HCT116 (cell line): ENCODE results near the gene ZFTA. TPM values are rescaled to one million over a fixed set of nuclear protein-coding genes. Genes with fewer than 3 reads are reported as not detected.

ENCODE experiments used
- ATAC-seq: fragments of 200-7000 bp; cut with Tn5 transposase; 2 replicates; pipeline ENCODE4 v1.9.1; 2020; ENCODE audit warnings: mild to moderate bottlenecking, moderate library complexity
- BruUV-seq: library from RNA; stranded (reverse); fragments of 400-500 nt; replicated peaks from 2 replicates; lab custom pipeline; 2021; lab: Mats Ljungman, UMichigan
- CTCF ChIA-PET: fragments of 300-600 bp; sonication (Branson Sonifier 250); formaldehyde crosslinking; loops from one replicate; lab custom pipeline; 2021; ENCODE audit warnings: antibody characterized with exemption; lab: Charles Lee
- POLR2A ChIA-PET: fragments of 300-600, 350-600 bp; sonication (Branson Sonifier 250); formaldehyde crosslinking; loops from one replicate; lab custom pipeline; 2021; ENCODE audit warnings: antibody characterized with exemption; lab: Charles Lee
- RAD21 ChIA-PET, 2 experiments: fragments of 300-600 bp; sonication (Branson Sonifier 250); formaldehyde crosslinking; loops; one replicate each; lab custom pipeline; 2023; ENCODE audit warnings: low total read pairs in 2 of 2; ENCODE audit not compliant: uncharacterized antibody in 2 of 2, unreplicated experiment in 2 of 2, low non-redundant PET in 1 of 2; lab: Charles Lee
- DNase-seq: peaks from one replicate; pipeline ENCODE4 v3.0.0-alpha.2; 2010; ENCODE audit warnings: low read depth, low spot score
- H2AFZ ChIP-seq: fragments of 200-600 bp; shearing (Covaris generic), sonication (generic); 2 replicates; pipeline ENCODE4 v1.6.1; 2017; ENCODE audit warnings: low read depth, mixed run types, mixed read lengths, antibody characterized with exemption, low read length; ENCODE audit not compliant: poor library complexity, severe bottlenecking
- H3K27ac ChIP-seq: 2 replicates; pipeline ENCODE4 v1.5.1; 2012; ENCODE audit warnings: low read depth, low read length
- H3K27me3 ChIP-seq: fragments of 200-600 bp; sonication (generic); 2 replicates; pipeline ENCODE4 v1.6.1; 2016; ENCODE audit warnings: mixed run types, low read length, mixed read lengths; ENCODE audit not compliant: insufficient read depth
- H3K36me3 ChIP-seq, 2 experiments: fragments of 200-500 bp in 1 of 2; fragments of 200-600 bp in 1 of 2; sonication (Bioruptor generic) in 1 of 2; sonication (generic) in 1 of 2; 2 replicates each; pipeline versions ENCODE4 v1.5.1 to v1.6.1; 2014 to 2016; ENCODE audit warnings: low read length in 2 of 2, inconsistent platforms in 1 of 2, mixed read lengths in 1 of 2, mixed run types in 1 of 2; ENCODE audit not compliant: insufficient read depth in 2 of 2, control insufficient read depth in 1 of 2
- H3K4me1 ChIP-seq, 2 experiments: fragments of 200-600 bp in 1 of 2; sonication (generic) in 1 of 2; 2 replicates each; pipeline versions ENCODE4 v1.5.1 to v1.6.1; 2012 to 2017; ENCODE audit warnings: low read length in 2 of 2, inconsistent platforms in 1 of 2, mild to moderate bottlenecking in 1 of 2, mixed read lengths in 1 of 2, mixed run types in 1 of 2, moderate library complexity in 1 of 2; ENCODE audit not compliant: insufficient read depth in 2 of 2, control insufficient read depth in 1 of 2
- H3K4me2 ChIP-seq: fragments of 200-600 bp; sonication (generic); 2 replicates; pipeline ENCODE4 v1.6.1; 2017; ENCODE audit warnings: mixed run types, low read length, mixed read lengths
- H3K4me3 ChIP-seq, 2 experiments: fragments of 200-600 bp in 1 of 2; sonication (generic) in 1 of 2; replicated peaks in 1 of 2; 2 replicates each; pipeline ENCODE4 v1.5.1; 2011 to 2016; ENCODE audit warnings: low read length in 2 of 2, control low read depth in 1 of 2, low read depth in 1 of 2, mild to moderate bottlenecking in 1 of 2, mixed read lengths in 1 of 2, mixed run types in 1 of 2
- H3K79me2 ChIP-seq: fragments of 200-600 bp; sonication (generic); 2 replicates; pipeline ENCODE4 v1.6.1; 2017; ENCODE audit warnings: mild to moderate bottlenecking, mixed run types, low read length, moderate library complexity, mixed read lengths; ENCODE audit not compliant: insufficient read depth
- H3K9ac ChIP-seq: fragments of 200-600 bp; sonication (generic); 2 replicates; pipeline ENCODE4 v1.6.1; 2016; ENCODE audit warnings: low read length, mixed read lengths
- H3K9me2 ChIP-seq: fragments of 200-600 bp; sonication (generic), shearing (Covaris generic); 2 replicates; pipeline ENCODE4 v1.6.1; 2017; ENCODE audit warnings: mixed run types, mild to moderate bottlenecking, moderate library complexity; ENCODE audit not compliant: insufficient read depth
- H3K9me3 ChIP-seq, 2 experiments: fragments of 200-500 bp in 1 of 2; fragments of 200-600 bp in 1 of 2; sonication (Bioruptor generic) in 1 of 2; sonication (generic) in 1 of 2; 2 replicates each; pipeline ENCODE4 v1.6.1; 2014 to 2017; ENCODE audit warnings: low read length in 2 of 2, mixed read lengths in 2 of 2, inconsistent platforms in 1 of 2, low read depth in 1 of 2, mild to moderate bottlenecking in 1 of 2, mixed run types in 1 of 2, moderate library complexity in 1 of 2; ENCODE audit not compliant: control insufficient read depth in 1 of 2, insufficient read depth in 1 of 2
- H4K20me1 ChIP-seq: fragments of 200-600 bp; sonication (generic), shearing (Covaris generic); 2 replicates; pipeline ENCODE4 v1.6.1; 2017; ENCODE audit warnings: mixed run types, mild to moderate bottlenecking, moderate library complexity; ENCODE audit not compliant: insufficient read depth
- ATF3 ChIP-seq: IDR thresholded peaks from 2 replicates; pipeline ENCODE4 v1.6.1; 2012
- CEBPB ChIP-seq: IDR thresholded peaks from 2 replicates; pipeline ENCODE4 v1.6.1; 2012; ENCODE audit warnings: low read depth
- CTCF ChIP-seq, 3 experiments: fragments of 200-600 bp in 1 of 3; sonication (generic) in 1 of 3; IDR thresholded peaks in 2 of 3; conservative IDR thresholded peaks in 1 of 3; 2 replicates each; pipeline ENCODE4 v1.5.1; 2012 to 2017; ENCODE audit warnings: low read depth in 2 of 3, low read length in 2 of 3, antibody characterized with exemption in 1 of 3, borderline replicate concordance in 1 of 3, control low read depth in 1 of 3, mild to moderate bottlenecking in 1 of 3, mixed read lengths in 1 of 3, mixed run types in 1 of 3, moderate library complexity in 1 of 3; ENCODE audit not compliant: insufficient read depth in 1 of 3
- EGR1 ChIP-seq: IDR thresholded peaks from 2 replicates; pipeline ENCODE4 v1.6.1; 2012; ENCODE audit warnings: low read depth
- FOSL1 ChIP-seq: IDR thresholded peaks from 2 replicates; pipeline ENCODE4 v1.6.1; 2012; ENCODE audit warnings: low read depth
- POLR2A ChIP-seq: IDR thresholded peaks from 2 replicates; pipeline ENCODE4 v1.7.0; 2011; ENCODE audit warnings: borderline replicate concordance; ENCODE audit not compliant: insufficient read depth, insufficient read length; ENCODE audit errors: extremely low read depth
- POLR2AphosphoS5 ChIP-seq: IDR thresholded peaks from 2 replicates; pipeline ENCODE4 v1.6.1; 2011; ENCODE audit warnings: mild to moderate bottlenecking, low read depth, low read length, moderate library complexity
- RAD21 ChIP-seq: IDR thresholded peaks from 2 replicates; pipeline ENCODE4 v1.6.1; 2012; ENCODE audit warnings: low read depth, mild to moderate bottlenecking
- SIN3A ChIP-seq: IDR thresholded peaks from 2 replicates; pipeline ENCODE4 v1.6.1; 2012; ENCODE audit warnings: low read depth
- TCF7L2 ChIP-seq: IDR thresholded peaks from 2 replicates; pipeline ENCODE4 v1.7.0; 2011; ENCODE audit warnings: borderline replicate concordance, inconsistent platforms; ENCODE audit not compliant: insufficient read depth, insufficient read length; ENCODE audit errors: extremely low read depth
- ZFX ChIP-seq: fragments of 450-650 bp; IDR thresholded peaks from 2 replicates; pipeline ENCODE4 v1.6.1; 2017
- intact Hi-C: fragments of 100-400 bp; cut with micrococcal nuclease; formaldehyde crosslinking; loops from 2 replicates; pipeline ENCODE4 v1.10.0; 2022
- total RNA-seq: library from RNA; stranded (reverse); gene quantifications from one replicate; pipeline ENCODE4 v1.2.1, GENCODE V29; 2021; ENCODE audit not compliant: unreplicated experiment
- TF ChIP-seq, protein P1 (sequence below): IDR thresholded peaks from 2 replicates; pipeline ENCODE4 v1.6.1; 2012
- TF ChIP-seq, protein P2 (sequence below): IDR thresholded peaks from 2 replicates; pipeline ENCODE4 v1.6.1; 2011; ENCODE audit warnings: mild to moderate bottlenecking, low read length, moderate library complexity; ENCODE audit not compliant: insufficient replicate concordance; ENCODE audit errors: extremely low read depth

ZFTA gene
- total RNA-seq, 1 experiment from 2014 or later: 14.7 TPM

DNA sequence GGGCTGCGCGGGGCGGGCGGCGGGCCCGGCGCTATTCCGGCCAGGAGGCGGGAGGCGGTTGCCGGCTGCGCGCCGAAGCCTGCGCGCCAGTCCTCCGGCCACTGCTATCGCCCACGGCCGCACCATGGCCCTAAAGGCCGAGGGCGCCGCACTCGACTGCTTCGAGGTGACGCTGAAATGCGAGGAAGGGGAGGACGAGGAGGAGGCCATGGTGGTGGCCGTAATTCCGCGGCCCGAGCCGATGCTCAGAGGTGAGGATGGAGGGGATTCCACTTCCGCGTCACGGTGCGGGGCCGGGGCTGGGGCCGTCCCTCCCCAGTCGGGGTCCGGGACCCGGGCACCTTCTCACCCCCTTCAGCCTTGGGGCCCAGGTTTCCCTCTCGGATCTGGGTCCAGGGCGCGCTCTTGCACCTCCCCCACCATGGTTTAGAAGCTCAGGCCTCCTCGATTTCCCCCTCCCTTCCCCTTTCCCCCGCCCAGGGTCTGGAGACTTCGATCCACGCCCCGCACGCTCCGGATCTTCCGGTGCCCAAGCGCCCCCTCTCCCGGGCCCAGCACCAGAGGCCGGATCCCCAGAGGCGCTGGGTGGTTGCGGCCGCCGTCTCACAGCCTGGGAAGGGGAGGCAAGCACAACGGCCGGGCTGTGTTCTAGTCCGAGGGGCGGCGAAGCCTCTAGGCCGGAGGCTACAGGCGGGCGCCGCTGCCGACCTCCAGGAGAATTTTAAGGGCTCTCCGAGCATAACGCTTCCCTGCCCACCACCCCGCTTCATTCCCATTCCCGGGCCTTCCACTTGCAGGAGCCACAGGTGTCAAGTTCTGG is 45.2 kb upstream of the ZFTA start:
- peaks cover 47% of the 10 kb centered on the region for H3K79me2 ChIP-seq
- DNase-seq: no peak
- POLR2A ChIA-PET: interaction anchor here (1.3 kb wide), 1 partner anchor 11 kb away, joined by 3 read pairs; no protein-coding TSS in a partner anchor
- CTCF ChIA-PET: interaction anchor here (1.1 kb wide), 1 partner anchor 25 kb away, joined by 3 read pairs; the partner anchor contains the start of gene MARK2
- no peaks in the 10 kb centered on the region for H3K9me3 ChIP-seq
- BruUV-seq: no TSS peak
- H3K4me1 ChIP-seq: peaks cover 10 to 19% of the 10 kb centered on the region in 2 experiments; a peak in 3 of 4 replicates
- peak overlapping the region; percentile 81 to 92 for H3K4me3 ChIP-seq
- TF ChIP-seq, protein P1, sequence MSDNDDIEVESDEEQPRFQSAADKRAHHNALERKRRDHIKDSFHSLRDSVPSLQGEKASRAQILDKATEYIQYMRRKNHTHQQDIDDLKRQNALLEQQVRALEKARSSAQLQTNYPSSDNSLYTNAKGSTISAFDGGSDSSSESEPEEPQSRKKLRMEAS: 0 out of 2 replicates have a peak, but pooled peaks have one; percentile 21
- TF ChIP-seq POLR2AphosphoS5: 0 out of 2 replicates have a peak, but pooled peaks have one; percentile 14
- no peak for TF ChIP-seq ATF3
- TF ChIP-seq ZFX: peak; percentile 93
- TF ChIP-seq, all 23 proteins: peak for 3
- peaks cover 4% of the 10 kb centered on the region; the same call in 1 of the 2 replicates for H4K20me1 ChIP-seq
- no peak overlapping the region for H2AFZ ChIP-seq
- H3K9me2 ChIP-seq: no peaks in the 10 kb centered on the region
- peaks cover 12 to 20% of the 10 kb centered on the region in 2 experiments; a peak in 2 of 4 replicates for H3K36me3 ChIP-seq
- no peaks in the 10 kb centered on the region for H3K27me3 ChIP-seq
- H3K4me2 ChIP-seq: peak overlapping the region; percentile 89
- intact Hi-C loops: no loop called here
- ATAC-seq: peak; percentile 75
- H3K27ac ChIP-seq: peak overlapping the region; percentile 91
- H3K9ac ChIP-seq: peak overlapping the region; percentile 96
- RAD21 ChIA-PET: interaction anchor here in 1 of 2 experiments (0.8 kb wide), 1 partner anchor 45 kb away, joined by 3 read pairs; the partner anchor contains the start of gene ZFTA

DNA sequence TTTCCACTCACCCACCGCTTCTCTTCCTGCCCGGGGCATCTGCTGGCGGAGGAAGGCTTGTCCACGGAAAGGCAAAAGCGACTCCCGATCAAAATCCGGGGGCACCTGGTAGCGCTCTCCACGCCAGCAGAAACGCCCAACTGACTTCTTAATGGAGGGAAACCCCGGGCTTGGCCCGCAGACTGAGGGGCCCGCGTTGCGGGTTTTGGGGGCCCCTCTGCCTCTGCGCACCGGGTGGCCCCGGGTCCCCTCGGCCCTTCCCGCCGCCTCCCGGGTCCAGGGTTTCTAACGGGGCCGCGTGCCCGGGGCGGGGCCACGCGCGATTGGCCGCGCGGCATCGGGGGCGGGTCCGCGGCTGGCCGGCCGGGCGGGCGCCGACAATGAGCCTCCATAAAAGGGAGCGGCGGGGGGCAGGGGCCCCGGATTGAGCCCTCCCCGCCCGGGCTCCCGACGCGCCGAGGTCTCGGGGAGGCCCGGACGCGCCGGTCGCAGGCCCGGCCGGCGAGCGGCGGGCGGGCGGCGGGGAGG is 44.5 kb upstream of the ZFTA start, which contains the start of gene SPINDOC:
SPINDOC (plus strand) TSS at position 422 of the 528 bp plus-strand sequence. CDS start 231 bp downstream, outside the sequence.
- Histone ChIP-seq H3K9me2 (no peaks in the 10 kb centered on the region), H3K4me1 (peaks cover 10 to 19% of the 10 kb centered on the region in 2 experiments; a peak in 3 of 4 replicates), H3K27ac (peak within 1 kb of the TSS; percentile 91), H3K4me3 (peak within 1 kb of the TSS; percentile 81 to 92), H2AFZ (peak within 1 kb of the TSS; percentile 0), H4K20me1 (peaks cover 4% of the 10 kb centered on the region; the same call in 1 of the 2 replicates), H3K36me3 (peaks cover 6 to 14% of the 10 kb centered on the region in 2 experiments; a peak in 2 of 4 replicates), H3K79me2 (peaks cover 45% of the 10 kb centered on the region), H3K9ac (peak within 1 kb of the TSS; percentile 96), H3K4me2 (peak within 1 kb of the TSS; percentile 89), H3K27me3 (no peaks in the 10 kb centered on the region), H3K9me3 (no peaks in the 10 kb centered on the region)
- DNase-seq: no peak
- no TSS peak for BruUV-seq
- ChIA-PET POLR2A (interaction anchor here (0.9 kb wide), 1 partner anchor 18 kb away, joined by 3 read pairs; no protein-coding TSS in a partner anchor), CTCF (no interaction called here), RAD21 (no interaction called here)
- intact Hi-C loops: no loop called here
- ATAC-seq: peak; percentile 89
- TF ChIP-seq EGR1 (no peak), POLR2A (peak; percentile 61), FOSL1 (no peak), RAD21 (no peak), TCF7L2 (no peak), CTCF (IDR thresholded peaks at IDR 0.05 in 2 of 3, conservative IDR thresholded peaks at IDR 0.05 in 1 of 3; ENCODE audit: borderline replicate concordance in 1 of 3, insufficient read depth in 1 of 3, low read depth in 2 of 3, low read length in 2 of 3) (no peak), CEBPB (no peak), SIN3A (no peak)
- TF ChIP-seq, protein P2, sequence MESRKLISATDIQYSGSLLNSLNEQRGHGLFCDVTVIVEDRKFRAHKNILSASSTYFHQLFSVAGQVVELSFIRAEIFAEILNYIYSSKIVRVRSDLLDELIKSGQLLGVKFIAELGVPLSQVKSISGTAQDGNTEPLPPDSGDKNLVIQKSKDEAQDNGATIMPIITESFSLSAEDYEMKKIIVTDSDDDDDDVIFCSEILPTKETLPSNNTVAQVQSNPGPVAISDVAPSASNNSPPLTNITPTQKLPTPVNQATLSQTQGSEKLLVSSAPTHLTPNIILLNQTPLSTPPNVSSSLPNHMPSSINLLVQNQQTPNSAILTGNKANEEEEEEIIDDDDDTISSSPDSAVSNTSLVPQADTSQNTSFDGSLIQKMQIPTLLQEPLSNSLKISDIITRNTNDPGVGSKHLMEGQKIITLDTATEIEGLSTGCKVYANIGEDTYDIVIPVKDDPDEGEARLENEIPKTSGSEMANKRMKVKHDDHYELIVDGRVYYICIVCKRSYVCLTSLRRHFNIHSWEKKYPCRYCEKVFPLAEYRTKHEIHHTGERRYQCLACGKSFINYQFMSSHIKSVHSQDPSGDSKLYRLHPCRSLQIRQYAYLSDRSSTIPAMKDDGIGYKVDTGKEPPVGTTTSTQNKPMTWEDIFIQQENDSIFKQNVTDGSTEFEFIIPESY: no peak
